HG02938 (cell line): Measurements from ENCODE around the gene ANKRD29.

Source experiments
- ATAC-seq: cut with Tn5 transposase; IDR thresholded peaks from one replicate; pipeline ENCODE4 v1.9.1; 2021; ENCODE audit warnings: mild to moderate bottlenecking, moderate library complexity; ENCODE audit not compliant: unreplicated experiment

Gene ANKRD29

GRCh38 chr18:23662309-23663263, at the start of gene ANKRD29:
Gene ANKRD29, minus strand, starts transcription at chr18:23662911. Its CDS starts 181 bp downstream, at chr18:23662730.
- no peak for ATAC-seq

- ATAC-seq: no peak
Measured at GRCh38 chr18:23712445-23712844, 49.7 kb upstream of the ANKRD29 start.

- no peak for ATAC-seq
Measured at GRCh38 chr18:23711426-23711825, 48.7 kb upstream of the ANKRD29 start.

GRCh38 chr18:23710946-23711345, 48.2 kb upstream of the ANKRD29 start:
- no peak for ATAC-seq

GRCh38 chr18:23710068-23710527, 47.4 kb upstream of the ANKRD29 start:
- no peak for ATAC-seq

- ATAC-seq: no peak
Measured at GRCh38 chr18:23706971-23707640, 44.4 kb upstream of the ANKRD29 start.

- ATAC-seq: no peak
Measured at GRCh38 chr18:23704806-23705205, 42.1 kb upstream of the ANKRD29 start.

- no peak for ATAC-seq
Measured at GRCh38 chr18:23703987-23704384, 41.3 kb upstream of the ANKRD29 start.

- ATAC-seq: no peak
Measured at GRCh38 chr18:23703057-23703986, 40.6 kb upstream of the ANKRD29 start.

- no peak for ATAC-seq
Measured at GRCh38 chr18:23702606-23703005, 39.9 kb upstream of the ANKRD29 start.

- no peak for ATAC-seq
Measured at GRCh38 chr18:23701544-23702064, 38.9 kb upstream of the ANKRD29 start.

- no peak for ATAC-seq
Measured at GRCh38 chr18:23701017-23701416, 38.3 kb upstream of the ANKRD29 start.

GRCh38 chr18:23694637-23695430, 32.1 kb upstream of the ANKRD29 start:
- ATAC-seq: no peak

- no peak for ATAC-seq
Measured at GRCh38 chr18:23693846-23694245, 31.1 kb upstream of the ANKRD29 start.

- ATAC-seq: no peak
Measured at GRCh38 chr18:23690505-23691068, 27.9 kb upstream of the ANKRD29 start.

- ATAC-seq: peak; percentile 28
Measured at GRCh38 chr18:23689616-23690504, 27.1 kb upstream of the ANKRD29 start.

- ATAC-seq: peak; percentile 60
Measured at GRCh38 chr18:23689031-23689615, 26.4 kb upstream of the ANKRD29 start, which contains the start of gene LAMA3. Gene LAMA3, plus strand, starts transcription at chr18:23689453. Its CDS starts 231 bp downstream, at chr18:23689684.

- no peak for ATAC-seq
Measured at GRCh38 chr18:23688528-23688927, 25.8 kb upstream of the ANKRD29 start.
